ENCODE measurements around the gene GLRA3.
"Not testable (repeated sequence)": the region's sequence is repeated elsewhere in the genome, so short reads cannot be mapped to it uniquely, and the experiment has no call there.

The GLRA3 gene

GRCh38 chr4:174658246-174658645 is 170.8 kb downstream of the GLRA3 start:
- DNase-seq (ENCODE audit: low read depth): no peak

- DNase-seq (ENCODE audit: low read depth): no peak
Measured at GRCh38 chr4:174657472-174657871, 171.6 kb downstream of the GLRA3 start.

GRCh38 chr4:174654634-174655033 is 174.4 kb downstream of the GLRA3 start:
- no peak for DNase-seq (ENCODE audit: low read depth)

DNA sequence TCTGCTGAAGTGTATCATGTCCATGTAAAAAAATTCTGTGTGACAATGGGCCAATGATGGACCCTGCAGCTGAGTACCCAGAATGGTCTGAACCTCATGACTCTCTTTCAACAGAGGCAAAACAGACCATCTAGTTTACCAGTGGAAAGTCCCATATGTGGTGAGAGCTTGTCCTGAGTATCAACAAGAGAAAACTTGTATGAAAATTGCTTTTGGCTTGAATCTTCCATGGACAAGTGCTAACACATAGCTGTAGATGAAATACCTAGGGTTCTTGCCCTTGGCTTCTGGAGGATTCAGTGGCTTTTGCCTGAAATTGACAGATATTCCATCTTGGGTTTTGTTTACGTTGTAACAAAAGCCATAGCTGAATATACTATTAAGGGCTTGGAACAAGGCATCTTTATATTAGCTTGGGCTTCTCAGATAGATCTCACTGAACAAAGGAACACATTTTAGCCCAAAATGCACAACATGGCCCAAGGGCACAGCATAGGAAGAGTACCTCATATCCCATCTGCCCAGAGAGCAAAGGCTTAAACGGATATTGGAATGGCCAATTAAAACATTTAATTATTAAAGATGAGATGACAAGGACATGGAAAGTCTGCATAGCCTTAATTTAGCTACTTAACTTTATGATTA is 178.2 kb downstream of the GLRA3 start:
- DNase-seq (ENCODE audit: low read depth): no peak

DNA sequence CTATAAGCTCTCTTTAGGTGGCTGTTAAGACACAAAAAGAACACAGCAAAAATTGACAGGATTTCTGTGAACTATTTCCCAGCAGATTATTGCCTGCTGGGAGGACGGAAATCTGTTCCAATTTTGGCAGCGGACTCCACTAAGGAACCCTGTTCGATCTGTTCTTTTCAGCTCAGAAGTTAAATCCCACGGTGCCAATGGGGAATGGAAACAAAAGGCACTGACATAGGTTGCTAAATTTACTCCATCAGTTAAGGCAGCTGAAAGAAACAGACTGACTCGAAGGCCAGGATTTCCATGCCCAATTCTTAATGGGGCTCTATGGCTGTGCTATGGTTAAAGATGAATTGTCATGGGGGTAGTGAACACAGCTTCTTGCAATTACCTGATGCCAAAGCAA is 180.2 kb downstream of the GLRA3 start:
- no peak for DNase-seq (ENCODE audit: low read depth)

GRCh38 chr4:174646326-174646725 is 182.7 kb downstream of the GLRA3 start:
- DNase-seq (ENCODE audit: low read depth): no peak

DNA sequence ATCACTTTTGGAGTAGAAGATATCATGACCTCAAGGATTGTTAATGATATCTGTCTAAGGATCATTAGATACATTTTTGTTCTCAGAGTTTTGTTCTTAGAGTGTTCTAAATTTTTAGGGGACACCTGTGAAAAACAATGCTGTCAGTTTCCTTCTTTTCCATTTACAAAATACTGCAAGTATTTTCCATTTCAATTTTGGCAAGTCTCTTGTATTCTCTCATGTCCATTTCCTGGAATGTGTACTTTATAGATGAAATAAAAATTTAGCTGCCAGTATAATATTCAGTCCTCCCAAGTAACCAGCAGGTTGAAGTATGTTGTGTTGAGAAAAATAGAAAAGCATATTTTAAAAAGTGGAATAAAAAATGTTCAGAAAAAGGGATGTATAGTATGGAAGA is 188.9 kb downstream of the GLRA3 start:
- DNase-seq (ENCODE audit: low read depth): no peak

- no peak for DNase-seq (ENCODE audit: low read depth)
Measured at GRCh38 chr4:174635732-174636131, 193.3 kb downstream of the GLRA3 start.

- no peak for DNase-seq (ENCODE audit: low read depth)
Measured at GRCh38 chr4:174633399-174633798, 195.6 kb downstream of the GLRA3 start.

DNA sequence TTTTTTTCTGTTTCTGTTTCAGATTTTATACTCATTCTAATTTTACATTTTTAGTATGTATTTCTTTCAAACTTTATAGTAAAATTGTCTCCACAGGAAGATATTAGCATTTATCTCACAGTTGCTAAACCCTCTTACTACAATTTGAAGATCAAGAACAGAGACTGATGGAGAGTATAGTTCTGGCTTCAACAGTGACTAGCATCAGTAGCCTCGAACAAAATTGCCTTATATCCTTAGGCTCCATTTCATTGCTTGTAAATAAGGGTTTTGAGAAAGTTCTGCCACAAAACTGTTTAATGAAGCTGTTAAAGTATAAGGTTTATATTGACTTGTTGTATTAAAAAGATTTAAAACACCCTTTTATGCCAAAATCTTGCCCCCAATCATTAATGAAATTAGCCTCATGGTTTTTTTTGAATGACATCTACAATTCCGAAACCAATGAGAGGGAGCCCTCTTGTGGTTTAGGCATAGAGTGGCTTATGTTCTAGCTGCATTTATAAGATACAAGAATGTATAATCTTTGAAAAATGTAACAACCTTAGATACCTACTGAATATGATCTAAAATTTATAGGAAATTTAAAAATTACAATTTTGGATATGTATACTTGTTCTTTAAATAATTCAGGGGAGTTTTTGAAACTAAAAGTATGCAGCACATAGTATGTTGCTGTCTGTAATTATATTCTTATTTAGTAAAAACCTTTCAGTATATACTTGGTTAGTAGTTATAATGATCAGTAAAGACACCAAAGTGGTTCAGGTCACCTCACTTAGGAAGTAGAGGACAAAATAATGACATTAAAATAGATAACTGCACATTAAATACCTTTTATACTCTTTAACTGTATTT is 196.9 kb downstream of the GLRA3 start:
- DNase-seq (ENCODE audit: low read depth): peak; percentile 52

GRCh38 chr4:174629907-174630450 is 199.1 kb downstream of the GLRA3 start:
- DNase-seq (ENCODE audit: low read depth): not testable (repeated sequence)

DNA sequence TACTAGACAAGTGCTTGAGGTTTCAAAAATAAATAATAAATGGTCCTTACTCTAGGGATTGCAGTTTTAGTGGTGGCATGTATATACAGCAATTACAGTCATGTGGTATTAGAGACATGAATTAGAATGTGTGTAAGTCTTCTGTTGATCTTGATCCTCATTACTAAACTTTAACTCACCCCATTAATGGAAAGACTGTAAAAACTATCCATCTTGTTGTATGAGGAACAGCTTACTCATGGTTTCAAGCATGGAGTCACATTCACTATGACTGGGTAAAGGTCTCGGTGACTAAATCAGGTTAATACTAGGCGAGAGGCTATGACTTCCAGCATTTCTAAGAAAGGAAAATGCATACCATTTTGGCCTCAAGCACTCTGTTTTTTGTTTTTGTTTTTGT is 199.8 kb downstream of the GLRA3 start:
- DNase-seq (ENCODE audit: low read depth): peak; percentile 58

GRCh38 chr4:174628191-174628590 is 200.9 kb downstream of the GLRA3 start:
- DNase-seq (ENCODE audit: low read depth): no peak

DNA sequence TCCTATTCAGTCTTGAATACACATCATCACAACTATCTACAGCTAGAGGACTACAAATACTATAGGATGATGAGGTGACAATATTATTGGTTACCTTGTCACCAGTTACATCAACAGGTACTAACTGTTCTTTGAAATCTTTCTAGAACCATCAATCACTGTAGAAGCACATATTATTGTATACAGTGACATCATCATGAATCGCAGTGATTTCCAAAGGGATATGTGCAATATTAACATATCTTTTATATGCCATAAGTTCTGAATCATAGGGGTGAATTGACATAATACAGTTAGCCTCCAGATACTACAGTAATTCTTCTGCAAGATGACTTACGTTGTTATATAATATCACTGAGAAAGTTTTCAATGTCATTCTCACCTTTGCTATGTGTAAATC is 201.6 kb downstream of the GLRA3 start:
- peak; percentile 23 for DNase-seq (ENCODE audit: low read depth)

GRCh38 chr4:174626342-174627008 is 202.6 kb downstream of the GLRA3 start:
- DNase-seq (ENCODE audit: low read depth): no peak

- no peak for DNase-seq (ENCODE audit: low read depth)
Measured at GRCh38 chr4:174616661-174617060, 212.4 kb downstream of the GLRA3 start.

DNA sequence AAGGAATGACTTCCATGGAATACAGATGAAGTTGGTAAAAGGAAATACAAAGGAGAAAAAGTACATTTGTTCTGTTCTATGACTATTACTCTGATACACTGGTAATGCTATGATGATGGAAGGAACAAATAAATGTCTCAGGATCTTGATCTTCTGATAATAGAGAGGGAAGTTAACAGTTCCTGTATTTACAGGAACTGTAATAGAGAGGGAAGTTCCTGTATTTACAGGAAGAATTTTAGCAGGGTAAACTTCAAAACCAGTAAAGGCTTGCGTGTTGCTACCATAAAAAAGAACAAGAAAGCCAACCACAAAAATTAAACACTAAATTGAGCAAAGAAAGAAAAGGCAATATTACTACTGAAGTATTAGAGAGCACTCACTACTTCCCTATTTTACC is 215.1 kb downstream of the GLRA3 start:
- no peak for DNase-seq (ENCODE audit: low read depth)

GRCh38 chr4:174611792-174612191 is 217.3 kb downstream of the GLRA3 start:
- DNase-seq (ENCODE audit: low read depth): no peak

- DNase-seq (ENCODE audit: low read depth): no peak
Measured at GRCh38 chr4:174607792-174608191, 221.3 kb downstream of the GLRA3 start.

GRCh38 chr4:174604198-174604597 is 224.8 kb downstream of the GLRA3 start:
- DNase-seq (ENCODE audit: low read depth): peak; percentile 59

DNA sequence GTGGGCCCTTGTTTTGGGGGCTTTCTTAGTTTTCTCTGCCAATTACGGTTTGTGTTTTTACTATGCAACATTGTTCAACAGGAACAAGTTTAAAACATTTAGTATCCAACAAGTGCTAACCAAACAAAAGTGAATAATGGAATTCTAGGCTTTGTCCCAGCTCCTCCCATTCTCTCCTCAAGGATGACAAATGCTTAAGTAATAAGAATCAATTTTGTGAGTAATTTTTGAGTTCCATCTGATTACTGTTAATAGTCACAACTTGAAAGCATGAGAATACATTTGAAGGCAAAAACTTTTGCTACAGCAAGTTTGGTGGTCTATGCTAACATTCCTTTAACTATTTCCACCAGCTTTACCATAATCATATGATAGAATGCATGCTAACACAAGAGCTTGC is 228.7 kb downstream of the GLRA3 start:
- DNase-seq (ENCODE audit: low read depth): peak; percentile 43

GRCh38 chr4:174598800-174599199 is 230.2 kb downstream of the GLRA3 start:
- DNase-seq (ENCODE audit: low read depth): no peak

DNA sequence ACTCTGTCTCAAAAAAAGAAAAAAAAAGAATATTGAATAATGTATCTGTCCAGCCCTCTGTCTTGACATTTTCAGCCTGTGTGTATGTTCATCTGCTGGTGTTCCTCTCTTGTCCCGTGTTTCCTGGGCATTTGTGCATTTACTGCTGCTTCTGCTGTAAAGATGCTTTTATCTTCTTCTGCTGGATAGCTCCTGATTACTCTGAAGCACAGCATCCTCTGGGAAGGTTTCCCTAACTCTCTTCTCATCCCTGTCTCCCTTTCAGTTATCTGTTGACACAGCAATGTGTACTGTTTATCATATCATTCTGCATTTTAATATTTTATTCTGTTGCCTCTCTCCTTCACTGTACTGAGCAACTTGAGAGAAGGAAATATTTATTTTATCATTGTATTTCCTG is 232.5 kb downstream of the GLRA3 start:
- DNase-seq (ENCODE audit: low read depth): no peak
